Measurements from ENCODE around the gene DLX2.

Gene DLX2

DNA sequence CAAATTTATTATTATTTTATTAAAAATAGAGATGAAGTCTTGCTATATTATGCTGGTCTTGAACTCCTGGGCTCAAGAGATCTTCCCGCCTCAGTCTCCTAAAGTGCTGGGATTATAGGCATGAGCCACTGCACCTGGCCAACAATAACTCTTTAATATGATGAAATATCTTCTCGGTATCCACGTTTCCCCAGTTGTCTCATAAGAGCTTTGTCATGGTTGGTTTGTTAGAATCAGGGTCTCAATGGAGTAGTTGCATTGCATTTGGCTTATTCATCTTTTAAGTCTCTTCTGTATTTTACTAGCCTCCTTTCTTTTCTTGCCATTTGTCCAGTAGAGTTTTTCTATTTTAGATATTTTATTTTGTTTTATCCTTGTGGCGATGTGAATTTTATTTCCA is 32.7 kb upstream of the DLX2 start:
- TF ChIP-seq ZNF8 (CRISPR knock-in tag; IDR thresholded peaks at IDR 0.05): no peak
- no peak for TF ChIP-seq ZNF565 (CRISPR knock-in tag; conservative IDR thresholded peaks at IDR 0.05; ENCODE audit: low read depth)
- TF ChIP-seq SNAI2 (CRISPR knock-in tag; IDR thresholded peaks at IDR 0.05): no peak
- TF ChIP-seq ESRRG (CRISPR knock-in tag; IDR thresholded peaks at IDR 0.05): no peak
- no peak for TF ChIP-seq BACH2 (CRISPR knock-in tag; IDR thresholded peaks at IDR 0.05; ENCODE audit: borderline replicate concordance)
- TF ChIP-seq, protein P1, sequence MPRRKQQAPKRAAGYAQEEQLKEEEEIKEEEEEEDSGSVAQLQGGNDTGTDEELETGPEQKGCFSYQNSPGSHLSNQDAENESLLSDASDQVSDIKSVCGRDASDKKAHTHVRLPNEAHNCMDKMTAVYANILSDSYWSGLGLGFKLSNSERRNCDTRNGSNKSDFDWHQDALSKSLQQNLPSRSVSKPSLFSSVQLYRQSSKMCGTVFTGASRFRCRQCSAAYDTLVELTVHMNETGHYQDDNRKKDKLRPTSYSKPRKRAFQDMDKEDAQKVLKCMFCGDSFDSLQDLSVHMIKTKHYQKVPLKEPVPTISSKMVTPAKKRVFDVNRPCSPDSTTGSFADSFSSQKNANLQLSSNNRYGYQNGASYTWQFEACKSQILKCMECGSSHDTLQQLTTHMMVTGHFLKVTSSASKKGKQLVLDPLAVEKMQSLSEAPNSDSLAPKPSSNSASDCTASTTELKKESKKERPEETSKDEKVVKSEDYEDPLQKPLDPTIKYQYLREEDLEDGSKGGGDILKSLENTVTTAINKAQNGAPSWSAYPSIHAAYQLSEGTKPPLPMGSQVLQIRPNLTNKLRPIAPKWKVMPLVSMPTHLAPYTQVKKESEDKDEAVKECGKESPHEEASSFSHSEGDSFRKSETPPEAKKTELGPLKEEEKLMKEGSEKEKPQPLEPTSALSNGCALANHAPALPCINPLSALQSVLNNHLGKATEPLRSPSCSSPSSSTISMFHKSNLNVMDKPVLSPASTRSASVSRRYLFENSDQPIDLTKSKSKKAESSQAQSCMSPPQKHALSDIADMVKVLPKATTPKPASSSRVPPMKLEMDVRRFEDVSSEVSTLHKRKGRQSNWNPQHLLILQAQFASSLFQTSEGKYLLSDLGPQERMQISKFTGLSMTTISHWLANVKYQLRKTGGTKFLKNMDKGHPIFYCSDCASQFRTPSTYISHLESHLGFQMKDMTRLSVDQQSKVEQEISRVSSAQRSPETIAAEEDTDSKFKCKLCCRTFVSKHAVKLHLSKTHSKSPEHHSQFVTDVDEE (CRISPR knock-in tag; IDR thresholded peaks at IDR 0.05): no peak
- no peak for TF ChIP-seq ZC3H10 (CRISPR knock-in tag; IDR thresholded peaks at IDR 0.05)
- TF ChIP-seq RARB (CRISPR knock-in tag; IDR thresholded peaks at IDR 0.05): no peak
- TF ChIP-seq OSR1 (CRISPR knock-in tag; IDR thresholded peaks at IDR 0.05): no peak
- TF ChIP-seq GLIS3 (CRISPR knock-in tag; IDR thresholded peaks at IDR 0.05): no peak
- TF ChIP-seq CSDC2 (CRISPR knock-in tag; IDR thresholded peaks at IDR 0.05): no peak
- TF ChIP-seq ZFP3 (CRISPR knock-in tag; IDR thresholded peaks at IDR 0.05): no peak
- TF ChIP-seq, protein P2, sequence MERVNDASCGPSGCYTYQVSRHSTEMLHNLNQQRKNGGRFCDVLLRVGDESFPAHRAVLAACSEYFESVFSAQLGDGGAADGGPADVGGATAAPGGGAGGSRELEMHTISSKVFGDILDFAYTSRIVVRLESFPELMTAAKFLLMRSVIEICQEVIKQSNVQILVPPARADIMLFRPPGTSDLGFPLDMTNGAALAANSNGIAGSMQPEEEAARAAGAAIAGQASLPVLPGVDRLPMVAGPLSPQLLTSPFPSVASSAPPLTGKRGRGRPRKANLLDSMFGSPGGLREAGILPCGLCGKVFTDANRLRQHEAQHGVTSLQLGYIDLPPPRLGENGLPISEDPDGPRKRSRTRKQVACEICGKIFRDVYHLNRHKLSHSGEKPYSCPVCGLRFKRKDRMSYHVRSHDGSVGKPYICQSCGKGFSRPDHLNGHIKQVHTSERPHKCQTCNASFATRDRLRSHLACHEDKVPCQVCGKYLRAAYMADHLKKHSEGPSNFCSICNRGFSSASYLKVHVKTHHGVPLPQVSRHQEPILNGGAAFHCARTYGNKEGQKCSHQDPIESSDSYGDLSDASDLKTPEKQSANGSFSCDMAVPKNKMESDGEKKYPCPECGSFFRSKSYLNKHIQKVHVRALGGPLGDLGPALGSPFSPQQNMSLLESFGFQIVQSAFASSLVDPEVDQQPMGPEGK (CRISPR knock-in tag; IDR thresholded peaks at IDR 0.05; ENCODE audit: borderline replicate concordance): no peak
- TF ChIP-seq ISL1 (CRISPR knock-in tag; IDR thresholded peaks at IDR 0.05): no peak
- no peak for TF ChIP-seq ARNTL (CRISPR knock-in tag; IDR thresholded peaks at IDR 0.05; ENCODE audit: borderline replicate concordance, low read depth)
- TF ChIP-seq, protein P3, sequence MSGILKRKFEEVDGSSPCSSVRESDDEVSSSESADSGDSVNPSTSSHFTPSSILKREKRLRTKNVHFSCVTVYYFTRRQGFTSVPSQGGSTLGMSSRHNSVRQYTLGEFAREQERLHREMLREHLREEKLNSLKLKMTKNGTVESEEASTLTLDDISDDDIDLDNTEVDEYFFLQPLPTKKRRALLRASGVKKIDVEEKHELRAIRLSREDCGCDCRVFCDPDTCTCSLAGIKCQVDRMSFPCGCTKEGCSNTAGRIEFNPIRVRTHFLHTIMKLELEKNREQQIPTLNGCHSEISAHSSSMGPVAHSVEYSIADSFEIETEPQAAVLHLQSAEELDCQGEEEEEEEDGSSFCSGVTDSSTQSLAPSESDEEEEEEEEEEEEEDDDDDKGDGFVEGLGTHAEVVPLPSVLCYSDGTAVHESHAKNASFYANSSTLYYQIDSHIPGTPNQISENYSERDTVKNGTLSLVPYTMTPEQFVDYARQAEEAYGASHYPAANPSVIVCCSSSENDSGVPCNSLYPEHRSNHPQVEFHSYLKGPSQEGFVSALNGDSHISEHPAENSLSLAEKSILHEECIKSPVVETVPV (CRISPR knock-in tag; IDR thresholded peaks at IDR 0.05): no peak
- ATAC-seq: no peak

DNA sequence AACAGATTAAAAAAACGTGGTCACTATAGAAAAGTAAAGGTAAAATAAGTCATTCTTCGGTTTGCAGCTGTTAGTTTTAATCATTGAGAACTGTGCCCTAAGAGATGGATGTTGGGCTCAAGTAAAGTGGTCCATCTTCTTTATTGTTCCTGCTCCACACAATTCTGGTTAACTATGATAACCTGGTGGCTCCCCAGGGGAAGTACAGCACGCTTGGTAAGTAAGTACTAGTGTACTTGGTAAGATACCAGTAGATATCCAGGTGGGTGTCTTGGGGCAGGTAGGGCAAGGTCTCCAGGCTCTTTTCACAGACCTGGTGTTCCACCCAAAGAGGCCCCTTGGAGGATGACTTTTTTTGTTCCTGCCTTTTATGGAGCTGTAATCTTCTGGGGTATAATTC is 31.6 kb upstream of the DLX2 start:
- ATAC-seq: no peak
- no peak for TF ChIP-seq ZNF8 (CRISPR knock-in tag; IDR thresholded peaks at IDR 0.05)
- no peak for TF ChIP-seq TOX (CRISPR knock-in tag; IDR thresholded peaks at IDR 0.05; ENCODE audit: borderline replicate concordance)
- TF ChIP-seq ZNF565 (CRISPR knock-in tag; conservative IDR thresholded peaks at IDR 0.05; ENCODE audit: low read depth): no peak

DNA sequence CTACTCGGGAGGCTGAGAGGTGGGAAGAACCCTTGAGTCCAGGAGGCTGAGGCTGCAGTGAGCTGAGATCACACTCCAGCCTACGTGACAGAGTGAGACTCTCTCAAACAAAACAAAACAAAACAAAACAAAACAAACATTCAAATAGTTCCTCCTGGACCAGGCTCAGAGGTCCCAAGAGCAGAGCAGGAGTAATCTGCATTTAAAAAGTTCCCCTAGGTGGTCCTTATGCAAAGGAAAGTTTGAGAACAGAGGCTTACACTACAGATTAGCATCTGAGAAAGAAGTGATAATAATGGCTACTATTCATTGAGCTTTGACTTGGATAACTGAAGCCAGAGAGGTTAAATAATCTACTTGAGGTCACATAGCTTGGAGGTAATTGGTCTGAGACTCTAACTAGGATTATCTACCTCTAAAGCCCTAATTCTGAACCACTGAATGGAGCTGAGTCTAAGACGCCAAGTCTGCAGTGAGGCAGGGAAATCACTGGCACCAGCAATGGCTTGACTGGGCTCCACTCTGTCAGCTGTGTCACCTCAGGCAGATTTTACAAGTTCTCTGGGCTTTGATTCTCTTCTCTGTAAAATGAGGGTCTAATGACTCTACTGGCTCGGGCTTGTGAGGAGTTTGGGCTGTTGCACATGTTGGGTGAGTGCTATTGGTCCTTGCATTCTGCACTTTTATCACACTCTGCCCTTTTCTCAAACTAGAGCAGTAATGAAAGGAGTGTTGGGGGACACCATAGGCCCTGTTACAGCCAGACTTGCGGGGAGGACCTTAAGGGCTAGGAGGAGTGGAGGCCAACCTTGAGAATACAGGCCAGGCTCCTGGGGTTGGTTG is 29.2 kb upstream of the DLX2 start:
- no peak for ATAC-seq
- TF ChIP-seq, protein P2 (CRISPR knock-in tag; IDR thresholded peaks at IDR 0.05; ENCODE audit: borderline replicate concordance): no peak
- TF ChIP-seq SNAI2 (CRISPR knock-in tag; IDR thresholded peaks at IDR 0.05) (no peak), OSR1 (CRISPR knock-in tag; IDR thresholded peaks at IDR 0.05) (no peak), TOX (CRISPR knock-in tag; IDR thresholded peaks at IDR 0.05; ENCODE audit: borderline replicate concordance) (no peak), ARNTL (CRISPR knock-in tag; IDR thresholded peaks at IDR 0.05; ENCODE audit: borderline replicate concordance, low read depth) (no peak), BACH2 (CRISPR knock-in tag; IDR thresholded peaks at IDR 0.05; ENCODE audit: borderline replicate concordance) (no peak), ZNF70 (CRISPR knock-in tag; IDR thresholded peaks at IDR 0.05) (no peak), ZNF8 (CRISPR knock-in tag; IDR thresholded peaks at IDR 0.05) (no peak), TCF4 (CRISPR knock-in tag; IDR thresholded peaks at IDR 0.05; ENCODE audit: borderline replicate concordance) (no peak), ZFP3 (CRISPR knock-in tag; IDR thresholded peaks at IDR 0.05) (no peak), CSDC2 (CRISPR knock-in tag; IDR thresholded peaks at IDR 0.05) (no peak), ESRRG (CRISPR knock-in tag; IDR thresholded peaks at IDR 0.05) (no peak), ISL1 (CRISPR knock-in tag; IDR thresholded peaks at IDR 0.05) (no peak)
- TF ChIP-seq, protein P4, sequence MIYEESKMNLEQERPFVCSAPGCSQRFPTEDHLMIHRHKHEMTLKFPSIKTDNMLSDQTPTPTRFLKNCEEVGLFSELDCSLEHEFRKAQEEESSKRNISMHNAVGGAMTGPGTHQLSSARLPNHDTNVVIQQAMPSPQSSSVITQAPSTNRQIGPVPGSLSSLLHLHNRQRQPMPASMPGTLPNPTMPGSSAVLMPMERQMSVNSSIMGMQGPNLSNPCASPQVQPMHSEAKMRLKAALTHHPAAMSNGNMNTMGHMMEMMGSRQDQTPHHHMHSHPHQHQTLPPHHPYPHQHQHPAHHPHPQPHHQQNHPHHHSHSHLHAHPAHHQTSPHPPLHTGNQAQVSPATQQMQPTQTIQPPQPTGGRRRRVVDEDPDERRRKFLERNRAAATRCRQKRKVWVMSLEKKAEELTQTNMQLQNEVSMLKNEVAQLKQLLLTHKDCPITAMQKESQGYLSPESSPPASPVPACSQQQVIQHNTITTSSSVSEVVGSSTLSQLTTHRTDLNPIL (CRISPR knock-in tag; IDR thresholded peaks at IDR 0.05; ENCODE audit: low read depth): no peak
